Ovary (tissue), 3 donors: Measurements from ENCODE around the gene TLR2.

Experiments
- CTCF ChIP-seq, 3 donors: fragments of 450-650 bp in 2 of 3; fragments of 200-600 bp in 1 of 3; IDR thresholded peaks; one replicate each; pipeline versions ENCODE4 v1.5.1 to v1.8.0; 2016 to 2022; ENCODE audit warnings: antibody characterized with exemption in 3 of 3, mild to moderate bottlenecking in 1 of 3
- EP300 ChIP-seq: sonication (generic); formaldehyde crosslinking; IDR thresholded peaks from one replicate; pipeline ENCODE4 v1.6.1; 2017; ENCODE audit warnings: antibody characterized with exemption
- donor health status: DM: no; HTN: no; CAD: no.

GRCh38 chr4:153706519-153706918 is 22.4 kb downstream of the TLR2 start:
- no peak for TF ChIP-seq CTCF (IDR thresholded peaks at IDR 0.05)
- TF ChIP-seq EP300: no peak
